GM21367 (cell line): ENCODE data around the gene ARNT2.
"Not testable (repeated sequence)": the region's sequence is repeated elsewhere in the genome, so short reads cannot be mapped to it uniquely, and the experiment has no call there.

Source experiments
- ATAC-seq: cut with Tn5 transposase; IDR thresholded peaks from one replicate; pipeline ENCODE4 v1.9.1; 2021; ENCODE audit not compliant: unreplicated experiment

The ARNT2 gene

DNA sequence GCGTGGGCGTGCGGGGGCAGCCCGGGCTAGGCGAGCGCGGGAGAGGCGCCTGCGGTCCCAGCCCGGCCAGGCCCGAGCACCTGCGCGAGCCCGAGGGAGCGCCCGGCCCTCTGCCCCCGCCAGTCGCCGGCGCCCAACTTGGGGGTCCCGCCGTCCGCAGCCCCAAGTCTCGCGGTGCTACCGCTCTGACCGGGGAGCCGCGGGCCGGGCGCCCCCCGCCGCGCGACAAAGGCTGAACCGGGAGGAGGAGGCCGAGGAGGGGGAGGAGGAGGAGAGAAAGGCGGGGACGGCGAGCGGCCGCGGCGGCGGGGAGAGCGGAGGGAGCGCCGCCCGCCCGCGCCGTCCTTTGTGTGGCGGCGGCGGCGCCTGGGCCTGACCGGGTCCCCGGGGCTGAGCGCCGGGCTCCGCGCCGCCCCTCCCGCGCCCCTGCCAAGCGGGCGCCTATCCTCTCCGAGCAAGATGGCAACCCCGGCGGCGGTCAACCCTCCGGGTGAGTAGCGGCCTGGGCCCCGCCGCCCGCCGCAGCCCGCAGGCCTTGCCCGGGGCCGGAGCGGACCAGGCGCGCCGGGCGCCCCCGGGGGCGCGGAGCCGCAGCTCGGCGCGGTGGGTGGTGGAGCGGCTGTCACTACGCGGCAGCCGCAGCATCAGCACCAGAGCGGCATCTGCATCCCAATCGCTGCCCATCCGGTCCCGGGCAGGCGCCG lies at the start of gene ARNT2:
Gene ARNT2 (plus strand): TSS at position 326 of the 704 bp plus-strand sequence. CDS start 134 bp downstream, at position 460.
- no peak for ATAC-seq

DNA sequence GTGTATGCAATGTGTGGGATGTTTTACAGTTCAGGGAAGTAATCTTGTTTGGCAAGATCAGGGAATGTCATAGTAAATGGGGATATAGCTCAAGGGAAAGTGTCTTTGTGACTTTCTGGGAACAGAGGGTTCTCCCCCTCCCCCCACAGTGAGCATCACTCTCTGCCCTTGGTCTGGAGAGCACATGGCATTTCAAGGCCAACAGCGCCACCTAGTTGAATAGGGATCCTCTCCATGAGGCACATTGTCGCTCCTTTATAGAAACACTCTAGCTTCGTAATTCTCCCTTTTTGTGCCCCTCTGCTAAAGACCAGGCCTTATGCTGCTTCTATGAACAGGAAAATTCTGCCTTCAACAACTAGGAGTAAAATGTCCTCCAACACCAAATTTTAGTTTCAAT lies 37.1 kb upstream of the ARNT2 start:
- ATAC-seq: no peak

DNA sequence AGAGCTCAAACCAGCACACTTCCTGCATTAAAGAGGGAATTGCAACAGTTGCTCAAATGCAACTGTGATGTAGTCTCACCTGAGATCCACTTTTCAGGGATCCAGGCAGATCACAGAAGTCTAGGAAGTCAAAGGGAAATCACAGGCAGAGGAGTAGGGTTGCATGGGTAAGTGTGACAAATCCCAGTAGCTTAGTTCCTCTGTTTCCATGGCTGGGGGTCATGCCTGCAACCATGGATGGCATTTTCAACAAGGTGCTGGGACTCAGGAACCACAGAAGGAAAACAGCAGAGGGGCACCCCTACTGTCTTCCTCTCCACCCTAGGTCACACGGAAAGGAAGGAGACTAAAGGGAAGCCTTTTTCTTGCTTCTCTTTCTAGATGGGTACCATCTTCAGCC lies 36.5 kb upstream of the ARNT2 start:
- no peak for ATAC-seq

DNA sequence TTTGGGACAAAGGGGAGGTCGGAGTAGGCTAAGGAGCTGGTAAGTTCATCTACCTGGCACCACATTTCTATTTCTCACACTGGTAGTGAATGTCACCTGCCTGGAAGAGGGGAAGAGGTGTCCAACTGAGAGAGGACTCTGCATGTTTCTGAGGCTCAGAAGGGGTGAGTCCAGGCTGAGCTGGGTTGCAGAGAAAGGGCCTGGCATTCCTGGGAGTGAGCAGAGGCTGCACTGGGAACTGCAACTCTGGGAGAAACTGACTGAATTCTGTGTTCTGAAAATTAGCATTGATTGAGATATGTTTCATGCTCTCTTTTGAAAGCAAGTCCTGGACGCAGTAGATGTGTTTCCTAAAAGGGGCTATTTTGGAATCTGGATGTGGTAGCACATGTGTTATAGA lies 32.3 kb upstream of the ARNT2 start:
- ATAC-seq: no peak

DNA sequence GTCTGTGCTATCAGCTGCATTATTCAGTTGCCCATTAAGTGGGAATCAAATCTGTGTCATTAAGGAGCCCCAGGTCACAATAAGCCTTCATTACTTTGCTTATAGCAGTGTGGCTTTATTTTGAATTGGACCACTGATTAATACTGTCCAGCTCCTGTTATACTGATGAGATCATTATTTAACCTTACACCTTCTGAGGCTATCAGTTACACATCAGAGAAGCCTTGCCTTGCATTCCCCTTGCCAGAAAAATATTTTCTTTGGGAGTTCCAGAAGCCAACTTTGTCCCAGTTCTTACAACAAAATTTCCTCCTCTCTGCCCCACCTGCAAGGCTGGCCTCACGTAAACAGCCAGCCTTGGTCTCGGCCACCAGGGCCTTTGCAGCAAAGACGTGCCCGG lies 29.7 kb upstream of the ARNT2 start:
- ATAC-seq: no peak

DNA sequence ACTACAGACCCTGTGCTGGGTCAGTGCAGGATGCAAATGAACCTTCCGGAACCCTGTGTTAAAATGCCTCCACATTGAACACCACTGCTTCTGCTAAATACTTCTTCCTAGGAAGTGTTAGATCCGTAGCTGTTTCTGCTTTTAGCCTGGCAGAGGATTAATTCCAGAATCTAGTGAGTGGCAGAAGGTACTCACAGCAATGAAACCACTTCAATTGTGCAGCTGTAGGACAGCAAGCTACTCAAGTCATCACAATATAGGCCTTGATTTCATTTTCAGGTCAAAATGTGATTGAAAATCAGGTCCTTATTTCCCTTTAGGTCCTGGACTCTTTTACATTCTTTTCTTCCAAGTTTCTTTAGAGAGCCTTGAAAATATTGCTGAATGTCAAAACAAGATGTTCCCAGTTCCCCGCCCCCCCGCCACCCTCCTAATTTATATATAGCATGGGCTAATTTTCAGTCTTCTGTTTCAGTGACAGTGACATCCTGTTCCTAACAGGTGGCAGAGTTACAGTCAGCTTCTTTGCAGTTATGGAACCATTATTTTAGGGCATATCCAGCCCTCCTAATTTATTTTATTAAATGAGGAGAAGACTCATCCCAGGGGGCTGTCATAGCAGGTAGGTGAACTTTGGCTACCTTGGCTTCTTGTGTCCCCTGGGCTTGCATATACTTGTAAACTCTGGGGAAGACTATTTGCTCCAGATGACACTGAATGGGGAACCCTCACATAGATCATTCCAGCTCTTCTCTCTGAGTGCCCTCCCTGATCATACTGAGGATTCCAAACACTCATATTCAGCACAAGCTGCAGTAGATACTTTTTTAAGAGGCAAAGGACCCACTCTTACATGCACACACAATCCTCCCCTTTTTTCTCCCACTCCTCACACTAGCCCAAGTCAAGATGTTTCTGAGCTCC lies 28.0 kb upstream of the ARNT2 start:
- no peak for ATAC-seq

DNA sequence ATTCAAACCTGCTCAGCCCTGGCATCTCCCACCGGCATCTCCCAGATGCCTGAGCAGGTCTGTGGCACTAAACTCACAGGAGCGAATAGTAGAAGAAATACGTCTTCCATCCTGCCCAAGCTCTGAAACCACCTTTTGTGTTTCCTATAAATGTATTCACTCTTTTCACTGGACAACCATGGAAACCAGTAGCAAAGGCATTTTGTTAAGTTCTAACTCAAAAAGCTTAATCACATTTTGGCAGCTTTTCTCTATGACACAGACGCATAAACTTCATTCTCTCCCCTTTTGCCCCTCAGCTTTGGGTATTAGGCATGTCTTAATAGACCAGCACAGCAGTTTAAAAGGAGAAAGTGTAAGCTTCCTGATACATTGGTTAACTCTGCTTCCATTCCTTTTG lies 24.5 kb upstream of the ARNT2 start:
- no peak for ATAC-seq

DNA sequence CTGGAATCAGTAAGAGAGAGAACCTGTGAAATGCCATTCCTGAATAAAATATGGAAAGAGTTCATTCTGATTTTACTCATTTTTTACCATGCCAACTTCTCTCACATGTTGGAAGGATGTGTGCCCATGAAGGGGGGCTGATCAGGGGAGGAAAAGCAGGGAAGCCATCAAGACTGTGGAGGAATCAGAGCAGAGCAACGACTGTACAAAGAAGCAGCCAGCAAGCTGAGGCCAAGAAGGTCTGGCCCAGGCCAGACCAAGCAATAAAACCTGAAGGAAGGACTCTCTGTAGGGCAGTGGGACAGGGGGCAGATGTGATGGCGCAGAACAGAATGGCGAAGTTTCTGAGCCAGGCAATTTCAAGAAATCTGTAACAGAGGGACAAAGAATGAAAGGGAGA lies 24.0 kb upstream of the ARNT2 start:
- no peak for ATAC-seq

DNA sequence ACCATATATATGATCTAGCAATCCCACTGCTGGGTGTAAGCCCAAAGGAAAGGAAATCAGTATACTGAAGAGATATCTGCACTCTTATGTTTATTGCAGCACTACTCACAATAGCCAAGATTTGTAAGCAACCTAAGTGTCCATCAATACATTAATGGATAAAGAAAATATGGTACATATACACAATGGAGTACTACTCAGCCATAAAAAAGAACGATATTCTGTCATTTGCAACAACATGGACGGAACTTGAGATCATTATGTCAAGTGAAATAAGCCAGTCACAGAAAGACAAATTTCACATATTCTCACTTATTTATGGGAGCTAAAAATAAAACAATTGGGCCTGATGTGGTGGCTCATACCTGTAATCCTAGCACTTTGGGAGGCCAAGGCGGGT lies 21.9 kb upstream of the ARNT2 start:
- no peak for ATAC-seq

DNA sequence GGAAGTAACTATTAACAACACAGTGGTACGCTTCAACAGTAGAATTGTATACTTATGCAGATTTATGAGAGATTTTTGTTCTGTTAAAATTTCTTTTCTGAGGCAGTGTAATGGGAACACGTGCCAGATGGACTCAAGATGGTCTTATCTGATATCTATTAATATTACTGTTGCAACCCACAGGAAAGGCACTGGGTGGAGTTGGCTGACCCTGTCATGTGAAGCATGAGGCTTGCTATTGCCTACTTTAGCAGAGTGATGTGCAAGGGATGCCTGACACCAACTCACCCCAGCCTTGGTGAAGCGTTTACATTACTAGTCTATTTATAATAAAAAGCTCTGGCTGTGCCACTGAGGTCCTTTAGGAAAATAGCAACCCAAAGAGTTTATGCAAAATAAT lies 19.8 kb upstream of the ARNT2 start:
- no peak for ATAC-seq

DNA sequence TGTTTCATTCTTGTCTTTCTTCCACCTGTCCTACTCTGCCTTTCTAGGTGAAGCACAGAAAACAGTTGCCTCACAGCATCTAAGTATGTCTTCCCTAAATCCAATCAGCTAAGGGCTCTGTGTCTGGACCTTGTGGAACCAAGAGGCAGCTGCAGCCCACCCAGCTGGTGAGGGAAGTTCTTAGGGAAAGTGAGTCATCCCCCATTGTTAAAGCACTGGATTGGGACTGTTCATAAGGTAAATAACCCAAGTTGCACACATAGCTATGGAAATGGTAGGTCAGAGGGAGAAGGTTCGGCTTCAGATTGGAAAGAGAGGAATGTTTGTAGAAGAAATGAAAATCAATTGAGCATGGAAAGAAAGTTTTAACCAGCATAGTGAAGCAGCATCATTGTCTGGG lies 18.0 kb upstream of the ARNT2 start:
- ATAC-seq: no peak

DNA sequence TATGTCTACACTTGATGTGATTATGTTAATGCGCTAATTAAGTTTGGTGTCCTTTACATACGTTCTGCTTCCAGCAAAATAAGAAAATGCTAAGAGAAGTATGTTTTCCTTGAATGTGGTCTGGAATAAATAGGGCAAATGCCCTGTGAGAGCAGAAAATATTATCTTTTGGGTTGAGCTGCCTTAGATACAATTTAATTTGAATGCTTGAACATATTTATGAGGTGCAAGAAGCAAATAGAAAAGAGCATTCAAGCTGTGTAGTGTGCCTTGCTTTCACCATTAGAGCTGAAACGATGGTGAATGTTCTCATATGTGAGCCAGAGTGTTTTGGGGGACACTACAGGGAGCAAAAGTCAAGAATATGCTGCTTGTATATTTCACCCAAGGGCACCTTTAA lies 15.9 kb upstream of the ARNT2 start:
- no peak for ATAC-seq

DNA sequence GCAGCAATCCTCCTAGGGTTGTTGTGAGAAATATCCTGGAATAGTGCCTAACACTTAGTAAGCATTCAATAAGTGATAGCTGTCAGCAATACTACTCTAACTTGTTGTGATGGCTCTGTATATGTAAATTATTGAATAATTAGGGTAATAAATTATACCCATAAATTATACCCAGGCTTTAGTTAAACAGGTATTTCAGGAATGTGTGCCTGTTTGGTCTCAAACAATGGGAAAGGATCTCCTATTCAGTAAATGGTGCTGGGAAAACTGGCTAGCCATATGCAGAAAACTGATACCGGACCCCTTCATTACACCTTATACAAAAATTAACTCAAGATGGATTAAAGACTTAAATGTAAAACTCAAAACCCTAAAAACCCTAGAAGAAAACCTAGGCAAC lies 14.8 kb upstream of the ARNT2 start:
- ATAC-seq: no peak

DNA sequence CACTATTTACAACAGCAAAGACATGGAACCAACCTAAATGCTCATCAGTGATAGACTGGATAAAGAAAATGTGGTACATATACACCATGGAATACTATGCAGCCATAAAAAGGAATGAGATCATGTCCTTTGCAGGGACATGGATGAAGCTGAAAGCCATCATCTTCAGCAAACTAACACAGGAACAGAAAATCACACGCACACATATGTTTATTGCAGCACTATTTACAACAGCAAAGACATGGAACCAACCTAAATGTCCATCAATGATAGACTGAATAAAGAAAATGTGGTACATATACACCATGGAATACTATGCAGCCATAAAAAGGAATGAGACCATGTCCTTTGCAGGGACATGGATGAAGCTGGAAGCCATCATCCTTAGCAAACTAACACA lies 13.2 kb upstream of the ARNT2 start:
- not testable (repeated sequence) for ATAC-seq

DNA sequence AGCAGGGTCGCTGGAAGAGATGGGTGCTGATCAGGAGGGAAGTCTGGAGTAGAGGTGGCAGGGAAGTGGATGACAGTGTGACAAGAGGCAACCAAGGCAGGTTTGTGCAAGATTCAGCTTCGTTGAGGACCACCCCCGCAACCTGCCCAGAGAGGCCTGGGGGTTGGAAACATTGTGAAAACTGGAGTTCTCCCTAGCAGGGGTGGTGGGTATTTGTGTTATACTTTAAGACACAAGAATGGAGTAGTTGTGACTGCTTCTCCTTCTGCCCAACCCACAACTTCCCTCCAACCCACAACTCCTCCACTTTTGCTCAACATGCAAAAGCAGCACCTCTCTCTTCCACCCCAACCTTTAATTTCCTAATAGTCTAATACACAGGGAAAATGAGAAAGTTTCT lies 8.6 kb upstream of the ARNT2 start:
- ATAC-seq: no peak

DNA sequence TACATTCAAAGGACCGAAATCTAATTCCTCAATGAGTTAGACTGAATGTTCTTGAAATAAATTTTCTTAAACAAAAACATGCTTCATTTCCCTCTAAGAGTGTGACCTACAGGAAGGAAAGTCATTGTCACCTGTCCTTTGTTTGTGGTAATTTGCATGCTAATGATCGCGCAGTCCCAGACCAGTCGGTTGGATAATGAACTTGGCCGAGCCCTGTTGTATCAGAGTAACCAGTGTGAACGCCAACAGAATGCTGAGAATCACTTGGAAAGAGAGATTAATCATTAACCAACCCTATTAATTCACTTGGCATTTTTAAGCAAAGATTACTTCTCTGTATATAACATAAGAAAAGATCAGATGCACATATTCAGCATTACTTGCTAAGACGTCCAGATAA lies 8.1 kb upstream of the ARNT2 start:
- no peak for ATAC-seq

DNA sequence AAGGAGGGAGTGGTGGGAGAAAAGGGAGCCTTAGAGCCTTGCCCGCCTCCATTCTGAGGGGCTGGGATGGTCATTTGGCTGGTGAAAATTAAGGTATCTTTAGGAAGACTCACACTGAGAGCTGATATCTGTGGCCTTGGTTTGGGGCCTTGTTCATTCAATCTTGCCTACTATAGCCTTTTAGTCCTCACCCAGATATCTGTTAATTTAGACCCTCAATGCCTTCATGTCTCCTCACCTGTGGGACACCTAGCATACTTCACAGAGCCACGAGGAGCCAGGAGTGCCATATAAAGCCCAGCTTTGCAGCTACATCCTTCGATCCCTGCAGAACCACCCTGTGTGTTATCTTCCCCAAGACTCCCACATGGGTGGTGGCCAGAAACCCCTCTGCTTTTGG lies 4.7 kb upstream of the ARNT2 start:
- no peak for ATAC-seq

DNA sequence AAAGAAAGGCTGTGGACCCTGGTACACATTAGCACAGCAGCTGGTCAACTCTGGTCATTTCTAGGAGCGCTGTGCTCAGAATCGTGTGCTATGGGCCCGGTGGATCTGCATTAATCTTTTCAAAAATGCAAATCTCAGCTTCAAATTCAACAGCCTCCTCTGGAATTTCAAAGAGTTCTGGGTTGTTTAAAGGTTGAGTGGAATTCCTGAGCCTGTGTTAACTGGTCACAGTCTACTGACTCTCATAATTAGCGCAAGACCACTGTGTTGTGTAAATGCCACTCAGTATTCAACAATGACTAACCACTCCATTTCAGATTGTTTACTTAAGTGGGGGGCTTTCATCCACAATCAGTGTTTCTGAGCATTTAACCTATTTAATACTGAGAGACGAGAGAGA lies 2.7 kb upstream of the ARNT2 start:
- ATAC-seq: no peak

DNA sequence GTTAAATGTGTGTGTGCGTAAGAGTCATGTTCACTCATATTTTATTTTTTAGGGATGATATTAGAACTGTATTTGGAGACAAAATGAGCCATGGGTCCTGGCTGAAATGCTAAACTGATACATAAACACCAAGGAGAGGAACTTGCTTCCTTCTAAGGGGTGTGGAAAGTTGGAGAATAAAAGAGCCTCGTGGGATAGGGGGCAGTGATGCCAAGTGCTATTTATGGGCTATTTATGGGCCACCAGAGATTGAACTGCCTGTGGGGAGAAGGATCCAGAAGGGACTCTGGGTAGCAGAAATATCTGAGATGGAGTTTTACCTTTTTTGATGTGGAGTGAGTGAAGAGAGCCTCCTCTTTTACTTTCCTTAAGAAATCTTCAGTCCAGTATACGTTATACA lies 1.8 kb upstream of the ARNT2 start:
- ATAC-seq: no peak

DNA sequence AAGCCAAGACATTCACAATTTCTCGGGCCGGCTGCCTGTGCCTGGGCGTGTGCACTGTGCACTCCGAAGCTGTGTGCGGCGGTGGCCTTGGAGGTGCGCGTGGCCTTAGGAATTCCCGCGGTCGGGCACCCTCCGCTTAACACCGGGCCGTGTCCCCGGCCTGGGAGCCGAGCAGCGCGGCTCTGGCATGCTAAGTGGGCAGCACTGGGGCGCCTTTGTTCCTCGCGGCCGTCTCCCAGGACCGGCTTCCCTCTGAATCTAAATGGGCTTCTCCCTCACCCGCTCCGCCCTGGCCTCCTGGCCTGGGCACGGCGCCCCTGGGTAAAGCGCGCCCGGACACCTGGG lies 498 bp upstream of the ARNT2 start:
- no peak for ATAC-seq

DNA sequence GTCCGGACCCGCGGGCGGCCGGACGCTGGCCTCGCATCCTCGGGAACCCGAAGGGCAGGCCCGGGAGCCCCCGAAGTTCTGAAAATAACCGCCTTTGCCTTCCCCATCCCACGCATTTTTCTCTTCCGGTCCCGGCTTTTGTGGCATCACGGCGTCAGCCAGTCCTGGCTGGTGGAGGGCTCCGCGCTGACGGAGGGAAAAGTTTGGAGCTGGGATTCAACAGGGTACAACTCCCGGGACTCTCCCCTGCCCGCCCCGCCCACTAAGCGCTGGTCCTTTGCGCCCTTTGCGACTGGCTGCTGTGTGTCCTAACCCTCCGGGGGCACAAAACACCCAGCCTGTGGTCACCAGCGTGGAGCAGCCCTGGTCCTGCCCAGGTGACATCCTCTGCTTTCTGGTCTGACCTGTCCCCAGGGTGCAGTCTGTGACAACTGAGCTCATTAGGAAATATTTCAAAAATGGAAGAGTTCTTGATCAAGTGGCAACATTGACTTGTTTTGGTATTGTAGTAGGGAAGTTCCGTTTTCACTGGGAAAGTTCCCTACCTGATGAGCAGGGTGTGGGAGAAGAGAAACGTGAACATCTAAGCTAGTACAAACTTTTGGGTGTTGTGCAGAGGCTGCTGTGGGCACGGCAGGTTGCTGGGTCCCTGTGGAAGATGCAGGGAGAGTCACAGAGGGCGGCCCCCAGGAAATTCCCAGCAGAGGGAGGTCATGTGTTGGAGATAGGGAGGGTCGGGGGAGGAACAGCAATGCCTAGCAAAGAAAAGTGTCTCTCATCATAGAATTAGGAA lies 775 bp downstream of the ARNT2 start:
- no peak for ATAC-seq

DNA sequence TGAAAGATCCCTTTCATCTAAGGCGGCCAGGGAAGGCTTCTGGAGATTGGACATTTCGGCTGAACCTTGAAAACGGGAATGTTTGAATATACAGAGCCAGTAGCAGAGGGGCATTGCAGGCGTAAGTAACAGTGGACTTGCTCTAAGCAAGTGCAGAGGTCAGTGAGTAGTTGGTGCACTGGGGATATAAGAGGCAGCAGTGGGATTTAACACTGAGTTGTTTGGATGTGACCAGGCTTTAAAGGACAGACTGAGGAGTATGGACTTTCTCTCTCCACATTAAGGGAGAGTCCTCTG lies 1.3 kb downstream of the ARNT2 start:
- no peak for ATAC-seq
